Measurements from ENCODE around the gene RAI14. TPM values are rescaled to one million over a fixed set of nuclear protein-coding genes. Genes with fewer than 3 reads are reported as not detected.
"Not testable (repeated sequence)": the region's sequence is repeated elsewhere in the genome, so short reads cannot be mapped to it uniquely, and the experiment has no call there.

RAI14 gene
- total RNA-seq, 6 experiments from 2014 or later, result 11.9 to 30.8 (median 20.8) TPM

DNA sequence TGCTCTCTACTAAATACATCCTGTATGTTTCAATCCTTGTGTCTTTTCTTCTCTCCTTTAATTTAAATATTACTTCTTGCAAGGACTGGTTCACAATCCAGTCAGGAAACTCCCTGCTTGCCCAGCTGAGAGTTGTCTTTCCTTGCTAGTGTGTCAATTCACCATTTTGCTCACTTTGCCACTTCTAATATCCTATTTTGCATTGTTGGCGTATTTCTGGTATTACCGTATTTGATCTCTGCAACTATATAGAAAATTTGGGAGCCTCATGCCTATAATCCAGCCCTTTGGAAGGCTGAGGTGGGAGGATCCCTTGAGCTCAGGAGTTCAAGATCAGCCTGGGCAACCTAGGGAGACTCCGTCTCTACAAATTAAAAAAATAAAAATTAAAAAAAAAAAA lies 92.3 kb downstream of the RAI14 start:
- no peak for TF ChIP-seq POLR2A (IDR thresholded peaks at IDR 0.05)
- TF ChIP-seq, protein P1, sequence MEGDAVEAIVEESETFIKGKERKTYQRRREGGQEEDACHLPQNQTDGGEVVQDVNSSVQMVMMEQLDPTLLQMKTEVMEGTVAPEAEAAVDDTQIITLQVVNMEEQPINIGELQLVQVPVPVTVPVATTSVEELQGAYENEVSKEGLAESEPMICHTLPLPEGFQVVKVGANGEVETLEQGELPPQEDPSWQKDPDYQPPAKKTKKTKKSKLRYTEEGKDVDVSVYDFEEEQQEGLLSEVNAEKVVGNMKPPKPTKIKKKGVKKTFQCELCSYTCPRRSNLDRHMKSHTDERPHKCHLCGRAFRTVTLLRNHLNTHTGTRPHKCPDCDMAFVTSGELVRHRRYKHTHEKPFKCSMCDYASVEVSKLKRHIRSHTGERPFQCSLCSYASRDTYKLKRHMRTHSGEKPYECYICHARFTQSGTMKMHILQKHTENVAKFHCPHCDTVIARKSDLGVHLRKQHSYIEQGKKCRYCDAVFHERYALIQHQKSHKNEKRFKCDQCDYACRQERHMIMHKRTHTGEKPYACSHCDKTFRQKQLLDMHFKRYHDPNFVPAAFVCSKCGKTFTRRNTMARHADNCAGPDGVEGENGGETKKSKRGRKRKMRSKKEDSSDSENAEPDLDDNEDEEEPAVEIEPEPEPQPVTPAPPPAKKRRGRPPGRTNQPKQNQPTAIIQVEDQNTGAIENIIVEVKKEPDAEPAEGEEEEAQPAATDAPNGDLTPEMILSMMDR (IDR thresholded peaks at IDR 0.05), result no peak
- H3K27me3 ChIP-seq, result no peaks in the 10 kb centered on the region
- 95% methylated on average over 3 of the region's 3 CpGs for whole genome bisulfite sequencing (ENCODE audit: insufficient coverage, low coverage, low lambda C conversion rate, missing lambda C conversion rate)
- H3K36me3 ChIP-seq, result no peaks in the 10 kb centered on the region
- H3K4me1 ChIP-seq, result peaks cover 0 to 18% (median 5%) of the 10 kb centered on the region in 4 donors
- H3K27ac ChIP-seq, result no peak overlapping the region
- no peak for DNase-seq
- no peak for ATAC-seq
- intact Hi-C loops (cut with DNase I), result no loop called here
- no peak overlapping the region for H3K4me3 ChIP-seq
- no peaks in the 10 kb centered on the region for H3K9me3 ChIP-seq

DNA sequence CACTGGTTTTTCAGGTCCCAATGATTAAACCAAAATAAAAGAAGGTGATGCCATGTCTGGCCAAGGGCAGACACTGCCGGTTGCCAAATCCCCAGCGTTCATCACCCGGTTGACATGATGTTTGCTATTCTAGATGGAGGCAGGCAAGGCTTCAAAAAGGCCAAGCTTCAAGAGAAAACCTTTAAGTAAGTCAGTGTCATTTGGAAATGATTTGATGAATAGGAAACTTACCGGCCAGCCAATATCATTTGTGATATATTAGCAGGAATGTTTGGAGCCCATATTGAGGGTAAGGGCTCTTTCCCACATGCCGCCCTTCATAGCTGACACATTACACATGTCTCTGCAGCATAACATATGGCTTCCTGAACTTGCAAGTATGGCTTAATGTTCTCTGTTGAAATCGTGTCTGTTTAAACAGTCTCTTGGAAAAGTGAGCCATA lies 93.3 kb downstream of the RAI14 start:
- peaks cover 0 to 18% (median 5%) of the 10 kb centered on the region in 4 donors for H3K4me1 ChIP-seq
- no peak overlapping the region for H3K4me3 ChIP-seq
- TF ChIP-seq, protein P1 (IDR thresholded peaks at IDR 0.05), result no peak
- no peak for TF ChIP-seq POLR2A (IDR thresholded peaks at IDR 0.05)
- no peaks in the 10 kb centered on the region for H3K9me3 ChIP-seq
- no peak for DNase-seq
- intact Hi-C loops (cut with DNase I), result no loop called here
- no peak overlapping the region for H3K27ac ChIP-seq
- H3K36me3 ChIP-seq, result no peaks in the 10 kb centered on the region
- H3K27me3 ChIP-seq, result no peaks in the 10 kb centered on the region
- WGBS (ENCODE audit: insufficient coverage, low coverage, low lambda C conversion rate, missing lambda C conversion rate), result 50% methylated on average over 6 of the region's 6 CpGs
- ATAC-seq, result peak in 2 of 4 donors; percentile 17 to 20

DNA sequence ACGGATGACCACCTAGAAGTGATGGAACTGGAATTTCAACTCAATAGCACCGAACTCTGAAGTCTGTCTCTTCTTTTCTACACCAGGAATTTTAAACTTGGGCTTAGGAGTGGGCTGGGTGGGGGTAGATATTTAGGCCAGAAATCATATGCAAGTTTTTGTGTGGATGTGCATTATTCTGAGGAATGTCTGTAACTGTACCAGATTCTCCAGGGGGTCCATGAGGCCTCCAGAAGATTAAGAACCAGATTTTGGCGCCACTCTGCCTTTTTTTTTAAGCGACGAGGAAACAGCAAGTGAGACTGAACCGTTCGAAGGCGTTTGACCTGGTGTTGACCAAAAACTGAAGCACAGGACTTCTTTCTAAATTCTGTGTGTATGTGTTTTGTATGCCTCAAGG lies 94.1 kb downstream of the RAI14 start:
- H3K36me3 ChIP-seq, result no peaks in the 10 kb centered on the region
- no peak for DNase-seq
- no peak overlapping the region for H3K27ac ChIP-seq
- peaks cover 0 to 19% (median 7%) of the 10 kb centered on the region in 4 donors for H3K4me1 ChIP-seq
- no peak overlapping the region for H3K4me3 ChIP-seq
- H3K9me3 ChIP-seq, result no peaks in the 10 kb centered on the region
- TF ChIP-seq, protein P1 (IDR thresholded peaks at IDR 0.05), result no peak
- no peak for TF ChIP-seq POLR2A (IDR thresholded peaks at IDR 0.05)
- no peaks in the 10 kb centered on the region for H3K27me3 ChIP-seq
- intact Hi-C loops (cut with DNase I), result no loop called here
- WGBS (ENCODE audit: insufficient coverage, low coverage, low lambda C conversion rate, missing lambda C conversion rate), result 74% methylated on average over 8 of the region's 8 CpGs
- no peak for ATAC-seq

DNA sequence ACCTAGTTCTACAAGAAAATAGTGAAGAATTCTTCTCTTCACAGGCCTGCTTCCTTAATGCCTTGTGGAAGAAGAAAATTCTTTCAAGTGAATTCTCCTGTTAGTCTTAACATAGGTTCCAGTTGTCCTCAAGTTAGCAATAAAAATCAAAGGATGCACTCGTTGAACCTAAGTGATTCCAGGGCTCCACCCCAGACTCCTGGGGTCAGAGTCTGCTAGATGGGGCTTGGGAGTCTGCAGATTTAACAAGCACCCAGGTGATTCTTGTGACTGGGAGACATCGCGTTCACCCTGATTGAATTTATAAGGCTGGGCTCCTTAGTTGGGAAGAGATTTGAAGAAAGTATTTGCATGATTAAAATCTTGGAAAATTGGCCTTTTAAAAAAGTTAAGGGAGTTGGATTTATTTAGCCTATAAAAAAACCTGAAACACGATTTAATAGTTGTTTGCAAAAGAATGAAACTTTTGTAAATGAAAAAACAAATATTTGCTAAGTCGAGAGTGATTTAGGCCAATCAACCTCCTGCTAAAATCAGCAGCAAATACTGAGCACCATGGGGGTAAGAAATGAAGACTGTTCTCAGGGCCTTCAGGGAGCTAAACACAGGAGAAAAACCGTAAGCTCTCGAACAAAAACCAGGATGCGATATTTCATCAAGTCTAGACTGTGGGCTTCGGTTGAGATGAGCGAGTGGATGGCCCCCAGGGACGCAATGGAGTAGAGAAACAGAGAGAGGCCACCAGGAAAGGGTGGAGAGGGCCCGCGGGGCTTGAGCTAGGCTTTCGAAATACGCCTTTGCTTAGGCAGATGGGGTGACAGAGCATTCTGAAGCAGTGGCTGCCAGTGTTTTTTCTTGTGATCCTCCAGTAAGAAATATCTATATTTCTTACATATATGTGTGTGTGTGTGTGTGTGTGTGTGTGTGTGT lies 95.9 kb downstream of the RAI14 start:
- Histone ChIP-seq H3K4me3 (no peak overlapping the region), H3K27ac (peak overlapping the region in 1 of 3 donors; percentile 20), H3K27me3 (no peaks in the 10 kb centered on the region), H3K9me3 (no peaks in the 10 kb centered on the region), H3K4me1 (peaks cover 0 to 36% (median 15%) of the 10 kb centered on the region in 4 donors), H3K36me3 (no peaks in the 10 kb centered on the region)
- no peak for TF ChIP-seq POLR2A (IDR thresholded peaks at IDR 0.05)
- TF ChIP-seq, protein P1 (IDR thresholded peaks at IDR 0.05), result no peak
- intact Hi-C loops (cut with DNase I), result no loop called here
- ATAC-seq (peak in 3 of 4 donors; percentile 33 to 68 (median 49)), DNase-seq (no peak)
- 40% methylated on average over 12 of the region's 15 CpGs for WGBS (ENCODE audit: insufficient coverage, low coverage, low lambda C conversion rate, missing lambda C conversion rate)

DNA sequence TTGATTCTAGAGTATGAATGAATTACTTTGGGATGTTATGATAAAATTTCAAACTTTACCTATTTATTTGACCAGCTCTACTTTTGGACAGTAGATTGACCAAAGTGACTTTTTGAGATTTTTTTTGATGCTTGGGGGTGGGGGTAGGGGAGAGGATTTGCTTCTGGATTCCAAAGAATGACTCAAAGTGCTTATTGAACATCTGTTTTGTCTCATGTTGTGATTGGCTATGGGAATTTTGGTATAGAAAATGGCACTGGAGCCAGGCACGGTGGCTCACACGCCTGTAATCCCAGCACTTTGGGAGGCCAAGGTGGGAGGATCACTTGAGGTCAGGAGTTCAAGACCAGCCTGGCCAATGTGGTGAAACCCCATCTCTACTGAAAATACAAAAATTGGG lies 97.1 kb downstream of the RAI14 start:
- WGBS (ENCODE audit: insufficient coverage, low coverage, low lambda C conversion rate, missing lambda C conversion rate), result 80% methylated on average over 1 of the region's 2 CpGs
- H3K27me3 ChIP-seq; H3K9me3 ChIP-seq; H3K4me3 ChIP-seq; ATAC-seq; intact Hi-C loops (cut with DNase I); H3K36me3 ChIP-seq; DNase-seq; H3K27ac ChIP-seq: not testable (repeated sequence)
- peaks cover 0 to 45% (median 16%) of the 10 kb centered on the region in 4 donors for H3K4me1 ChIP-seq

Measured in right lobe of liver (tissue), 6 donors.